H9 (cell line): ENCODE measurements around the gene SLC25A2. TPM values are rescaled to one million over a fixed set of nuclear protein-coding genes. Genes with fewer than 3 reads are reported as not detected.
A peak's percentile ranks its signal among the peaks of the same experiment; 100 is the strongest.
"Not testable (repeated sequence)": the region's sequence is repeated elsewhere in the genome, so short reads cannot be mapped to it uniquely, and the experiment has no call there.

Experiments
- DNase-seq: peaks from one replicate; pipeline ENCODE4 v3.0.0-alpha.2; 2017
- H2AFZ ChIP-seq: one replicate; pipeline ENCODE4 v1.6.1; 2013; ENCODE audit warnings: mild to moderate bottlenecking, low read length, control low read depth, moderate library complexity
- H2AK5ac ChIP-seq: 2 replicates; pipeline ENCODE4 v1.6.1; 2013; ENCODE audit warnings: low read length, control low read depth, mixed read lengths; ENCODE audit not compliant: insufficient read length
- H2BK120ac ChIP-seq: one replicate; pipeline ENCODE4 v1.6.1; 2013; ENCODE audit warnings: low read depth, mild to moderate bottlenecking, low read length, control low read depth, inconsistent platforms; ENCODE audit not compliant: poor library complexity, severe bottlenecking
- H2BK12ac ChIP-seq: 2 replicates; pipeline ENCODE4 v1.6.1; 2013; ENCODE audit warnings: low read length, control low read depth, mixed read lengths, low read depth; ENCODE audit not compliant: insufficient read length
- H2BK15ac ChIP-seq: 2 replicates; pipeline ENCODE4 v1.6.1; 2013; ENCODE audit warnings: low read depth, low read length, control low read depth
- H2BK20ac ChIP-seq: one replicate; pipeline ENCODE4 v1.6.1; 2013; ENCODE audit warnings: low read depth, mild to moderate bottlenecking, low read length, control low read depth, inconsistent platforms; ENCODE audit not compliant: poor library complexity, severe bottlenecking
- H2BK5ac ChIP-seq: 2 replicates; pipeline ENCODE4 v1.6.1; 2013; ENCODE audit warnings: low read length, control low read depth, mixed read lengths; ENCODE audit not compliant: insufficient read length
- H3K14ac ChIP-seq: 2 replicates; pipeline ENCODE4 v1.6.1; 2013; ENCODE audit warnings: low read length, control low read depth; ENCODE audit not compliant: insufficient read depth
- H3K18ac ChIP-seq: 2 replicates; pipeline ENCODE4 v1.6.1; 2013; ENCODE audit warnings: low read depth, mild to moderate bottlenecking, mixed read lengths, low read length, control low read depth; ENCODE audit not compliant: insufficient read length
- H3K23ac ChIP-seq: 2 replicates; pipeline ENCODE4 v1.6.1; 2013; ENCODE audit warnings: low read length, control low read depth, mixed read lengths, low read depth; ENCODE audit not compliant: insufficient read length
- H3K23me2 ChIP-seq: 2 replicates; pipeline ENCODE4 v1.6.1; 2013; ENCODE audit warnings: low read depth, mild to moderate bottlenecking, mixed read lengths, low read length, control low read depth; ENCODE audit not compliant: insufficient read length, poor library complexity, severe bottlenecking
- H3K27ac ChIP-seq: 2 replicates; pipeline ENCODE4 v1.5.1; 2013; ENCODE audit warnings: low read length, control low read depth, mixed read lengths, low read depth; ENCODE audit not compliant: insufficient read length
- H3K27me3 ChIP-seq: 2 replicates; pipeline ENCODE4 v1.6.1; 2013; ENCODE audit warnings: low read length, control low read depth, inconsistent platforms; ENCODE audit not compliant: insufficient read depth
- H3K4ac ChIP-seq: 2 replicates; pipeline ENCODE4 v1.6.1; 2013; ENCODE audit warnings: low read depth, mild to moderate bottlenecking, control low read depth, inconsistent platforms, low read length, moderate library complexity
- H3K4me1 ChIP-seq: 2 replicates; pipeline ENCODE4 v1.6.1; 2013; ENCODE audit warnings: low read length, control low read depth, inconsistent platforms; ENCODE audit not compliant: insufficient read depth
- H3K4me2 ChIP-seq: 2 replicates; pipeline ENCODE4 v1.6.1; 2013; ENCODE audit warnings: low read length, control low read depth, mixed read lengths; ENCODE audit not compliant: insufficient read length, insufficient read depth
- H3K56ac ChIP-seq: 2 replicates; pipeline ENCODE4 v1.6.1; 2013; ENCODE audit warnings: low read depth, mild to moderate bottlenecking, mixed read lengths, low read length, control low read depth; ENCODE audit not compliant: insufficient read length
- H3K79me1 ChIP-seq: 2 replicates; pipeline ENCODE4 v1.6.1; 2013; ENCODE audit warnings: low read depth, mild to moderate bottlenecking, moderate library complexity, low read length, control low read depth, inconsistent platforms; ENCODE audit not compliant: insufficient read depth, poor library complexity, severe bottlenecking
- H3K79me2 ChIP-seq: 2 replicates; pipeline ENCODE4 v1.6.1; 2013; ENCODE audit warnings: low read length, control low read depth, inconsistent platforms; ENCODE audit not compliant: insufficient read depth
- H3K9ac ChIP-seq: 2 replicates; pipeline ENCODE4 v1.6.1; 2013; ENCODE audit warnings: low read length, control low read depth, mixed read lengths; ENCODE audit not compliant: insufficient read length; ENCODE audit errors: extremely low read depth
- H3K9me3 ChIP-seq: one replicate; pipeline ENCODE4 v1.6.1; 2013; ENCODE audit warnings: low read depth, low read length, inconsistent platforms; ENCODE audit not compliant: control insufficient read depth
- H3T11ph ChIP-seq: one replicate; pipeline ENCODE4 v1.6.1; 2013; ENCODE audit warnings: mild to moderate bottlenecking, low read length, control low read depth, inconsistent platforms
- H4K20me1 ChIP-seq: one replicate; pipeline ENCODE4 v1.6.1; 2013; ENCODE audit not compliant: control insufficient read depth, insufficient read length, insufficient read depth
- H4K5ac ChIP-seq: 2 replicates; pipeline ENCODE4 v1.6.1; 2013; ENCODE audit warnings: low read depth, mild to moderate bottlenecking, mixed read lengths, low read length, control low read depth; ENCODE audit not compliant: insufficient read length
- H4K8ac ChIP-seq: replicated peaks from 2 replicates; pipeline ENCODE4 v1.6.1; 2013; ENCODE audit warnings: low read length, control low read depth, mixed read lengths, low read depth; ENCODE audit not compliant: insufficient read length
- H4K91ac ChIP-seq: 2 replicates; pipeline ENCODE4 v1.6.1; 2013; ENCODE audit warnings: low read depth, mild to moderate bottlenecking, moderate library complexity, mixed read lengths, low read length, control low read depth; ENCODE audit not compliant: insufficient read length
- H3K27ac Mint-ChIP-seq, 3 experiments: 2 replicates in 2 of 3; 3 replicates in 1 of 3; pipeline ENCODE4 v1.8.0; 2020 to 2021; ENCODE audit warnings: mixed read lengths in 3 of 3, mild to moderate bottlenecking in 1 of 3, moderate library complexity in 1 of 3
- H3K27me3 Mint-ChIP-seq: 2 replicates; pipeline ENCODE4 v1.8.0; 2021; ENCODE audit warnings: low read depth, mild to moderate bottlenecking, moderate library complexity, mixed read lengths
- H3K36me3 Mint-ChIP-seq, 3 experiments: 2 replicates in 2 of 3; 3 replicates in 1 of 3; pipeline ENCODE4 v1.8.0; 2020 to 2021; ENCODE audit warnings: low read depth in 3 of 3, mixed read lengths in 3 of 3; ENCODE audit not compliant: insufficient read depth in 1 of 3
- H3K4me1 Mint-ChIP-seq, 2 experiments: 2 replicates each; pipeline ENCODE4 v1.8.0; 2020; ENCODE audit warnings: mixed read lengths in 2 of 2
- H3K4me3 Mint-ChIP-seq, 2 experiments: 2 replicates in 1 of 2; 3 replicates in 1 of 2; pipeline ENCODE4 v1.8.0; 2020 to 2021; ENCODE audit warnings: mild to moderate bottlenecking in 2 of 2, mixed read lengths in 2 of 2, moderate library complexity in 1 of 2
- H3K9me3 Mint-ChIP-seq, 2 experiments: 2 replicates in 1 of 2; 3 replicates in 1 of 2; pipeline ENCODE4 v1.8.0; 2020; ENCODE audit warnings: mild to moderate bottlenecking in 2 of 2, mixed read lengths in 2 of 2, moderate library complexity in 1 of 2
- CTCF ChIP-seq: fragments of 200-600 bp; sonication (generic); conservative IDR thresholded peaks from 3 replicates; pipeline ENCODE4 v1.8.0; 2021; ENCODE audit warnings: antibody characterized with exemption, mild to moderate bottlenecking
- WGBS: extraction: QIAGEN DNeasy Blood & Tissue Kit; methylation state at CpG from one replicate; pipeline ENCODE4 v1.1.7; 2013; ENCODE audit warnings: missing lambda C conversion rate, low lambda C conversion rate, mixed read lengths; ENCODE audit not compliant: insufficient read length; ENCODE audit errors: extremely low coverage; 5-methylcytosine and 5-hydroxymethylcytosine counted together
- total RNA-seq: library from RNA; stranded (reverse); gene quantifications from 2 replicates; pipeline ENCODE4 v1.2.1, GENCODE V29; 2021

Gene SLC25A2
- total RNA-seq, 1 experiment from 2014 or later = not detected

- Histone ChIP-seq H4K8ac (no peak overlapping the region), H3K23me2 (no peaks in the 10 kb centered on the region), H4K20me1 (no peaks in the 10 kb centered on the region), H2AFZ (no peak overlapping the region), H3K23ac (no peak overlapping the region), H3K79me2 (no peaks in the 10 kb centered on the region), H2BK5ac (no peak overlapping the region), H3K9me3 (peaks cover 25% of the 10 kb centered on the region), H2BK15ac (no peak overlapping the region), H3K14ac (no peak overlapping the region), H2BK12ac (no peak overlapping the region), H3K18ac (no peak overlapping the region), H3K9ac (no peak overlapping the region), H3K4me1 (no peaks in the 10 kb centered on the region), H2BK120ac (no peak overlapping the region), H4K5ac (no peak overlapping the region), H3K4ac (no peak overlapping the region), H3K4me2 (no peak overlapping the region), H3K56ac (no peak overlapping the region), H3K79me1 (no peaks in the 10 kb centered on the region), H3K27ac (no peak overlapping the region), H3T11ph (no peak overlapping the region), H3K27me3 (no peaks in the 10 kb centered on the region), H2AK5ac (no peak overlapping the region), H4K91ac (no peak overlapping the region), H2BK20ac (no peak overlapping the region)
- H3K4me3 Mint-ChIP-seq = peak overlapping the region in 1 of 2 experiments; percentile 44; a peak in 1 of 5 replicates
- whole genome bisulfite sequencing = no CpG with 5 or more reads among the region's 1 CpG
- H3K4me1 Mint-ChIP-seq = peaks cover 2 to 4% of the 10 kb centered on the region in 2 experiments; a peak in 2 of 4 replicates
- H3K36me3 Mint-ChIP-seq = peaks cover 17 to 52% (median 33%) of the 10 kb centered on the region in 3 experiments
- no peak overlapping the region for H3K27ac Mint-ChIP-seq
- TF ChIP-seq CTCF = no peak
- peaks cover 68 to 79% of the 10 kb centered on the region in 2 experiments for H3K9me3 Mint-ChIP-seq
- peaks cover 9% of the 10 kb centered on the region for H3K27me3 Mint-ChIP-seq
- no peak for DNase-seq
These were observed 38.9 kb upstream of the SLC25A2 start for GRCh38 chr5:141342773-141343172.

DNA sequence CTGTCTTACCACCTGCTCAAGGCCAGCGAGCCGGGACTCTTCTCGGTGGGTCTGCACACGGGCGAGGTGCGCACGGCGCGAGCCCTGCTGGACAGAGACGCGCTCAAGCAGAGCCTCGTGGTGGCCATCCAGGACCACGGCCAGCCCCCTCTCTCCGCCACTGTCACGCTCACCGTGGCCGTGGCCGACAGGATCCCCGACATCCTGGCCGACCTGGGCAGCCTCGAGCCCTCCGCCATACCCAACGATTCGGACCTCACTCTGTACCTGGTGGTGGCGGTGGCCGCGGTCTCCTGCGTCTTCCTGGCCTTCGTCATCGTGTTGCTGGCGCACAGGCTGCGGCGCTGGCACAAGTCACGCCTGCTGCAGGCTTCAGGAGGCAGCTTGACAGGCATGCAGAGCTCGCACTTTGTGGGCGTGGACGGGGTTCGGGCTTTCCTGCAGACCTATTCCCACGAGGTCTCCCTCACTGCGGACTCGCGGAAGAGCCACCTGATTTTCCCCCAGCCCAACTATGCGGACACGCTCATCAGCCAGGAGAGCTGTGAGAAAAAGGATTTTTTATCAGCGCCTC, 37.0 kb upstream of the SLC25A2 start:
- H3K56ac ChIP-seq, H3K4me2 ChIP-seq, H4K8ac ChIP-seq, H3K18ac ChIP-seq, H3K27ac Mint-ChIP-seq, H3K4me1 ChIP-seq, H2AFZ ChIP-seq, H4K91ac ChIP-seq, H3K4ac ChIP-seq, H4K20me1 ChIP-seq, DNase-seq, H2BK20ac ChIP-seq, H3K23me2 ChIP-seq, H3K79me1 ChIP-seq, H2AK5ac ChIP-seq, H3K4me3 Mint-ChIP-seq, H3K9ac ChIP-seq, H3K79me2 ChIP-seq, H4K5ac ChIP-seq, H3K27me3 ChIP-seq, H3T11ph ChIP-seq, H2BK5ac ChIP-seq, H3K4me1 Mint-ChIP-seq, H2BK12ac ChIP-seq, H2BK120ac ChIP-seq, H2BK15ac ChIP-seq, H3K23ac ChIP-seq, H3K14ac ChIP-seq, H3K27ac ChIP-seq: not testable (repeated sequence)
- Mint-ChIP-seq H3K36me3 (peaks cover 17 to 42% (median 33%) of the 10 kb centered on the region in 3 experiments), H3K27me3 (peaks cover 12% of the 10 kb centered on the region), H3K9me3 (peaks cover 63 to 76% of the 10 kb centered on the region in 2 experiments)
- no CpG with 5 or more reads among the region's 45 CpGs for WGBS
- peaks cover 25% of the 10 kb centered on the region for H3K9me3 ChIP-seq
